HCT116 (cell line): ENCODE measurements around the gene ANKS1A. TPM values are rescaled to one million over a fixed set of nuclear protein-coding genes. Genes with fewer than 3 reads are reported as not detected.

Experiments
- ATAC-seq: fragments of 200-7000 bp; cut with Tn5 transposase; 2 replicates; pipeline ENCODE4 v1.9.1; 2020; ENCODE audit warnings: mild to moderate bottlenecking, moderate library complexity
- BruUV-seq: library from RNA; stranded (reverse); fragments of 400-500 nt; replicated peaks from 2 replicates; lab custom pipeline; 2021; lab: Mats Ljungman, UMichigan
- CTCF ChIA-PET: fragments of 300-600 bp; sonication (Branson Sonifier 250); formaldehyde crosslinking; loops from one replicate; lab custom pipeline; 2021; ENCODE audit warnings: antibody characterized with exemption; lab: Charles Lee
- POLR2A ChIA-PET: fragments of 300-600, 350-600 bp; sonication (Branson Sonifier 250); formaldehyde crosslinking; loops from one replicate; lab custom pipeline; 2021; ENCODE audit warnings: antibody characterized with exemption; lab: Charles Lee
- RAD21 ChIA-PET, 2 experiments: fragments of 300-600 bp; sonication (Branson Sonifier 250); formaldehyde crosslinking; loops; one replicate each; lab custom pipeline; 2023; ENCODE audit warnings: low total read pairs in 2 of 2; ENCODE audit not compliant: uncharacterized antibody in 2 of 2, unreplicated experiment in 2 of 2, low non-redundant PET in 1 of 2; lab: Charles Lee
- DNase-seq: peaks from one replicate; pipeline ENCODE4 v3.0.0-alpha.2; 2010; ENCODE audit warnings: low read depth, low spot score
- H2AFZ ChIP-seq: fragments of 200-600 bp; shearing (Covaris generic), sonication (generic); 2 replicates; pipeline ENCODE4 v1.6.1; 2017; ENCODE audit warnings: low read depth, mixed run types, mixed read lengths, antibody characterized with exemption, low read length; ENCODE audit not compliant: poor library complexity, severe bottlenecking
- H3K27ac ChIP-seq: 2 replicates; pipeline ENCODE4 v1.5.1; 2012; ENCODE audit warnings: low read depth, low read length
- H3K27me3 ChIP-seq: fragments of 200-600 bp; sonication (generic); 2 replicates; pipeline ENCODE4 v1.6.1; 2016; ENCODE audit warnings: mixed run types, low read length, mixed read lengths; ENCODE audit not compliant: insufficient read depth
- H3K36me3 ChIP-seq, 2 experiments: fragments of 200-500 bp in 1 of 2; fragments of 200-600 bp in 1 of 2; sonication (Bioruptor generic) in 1 of 2; sonication (generic) in 1 of 2; 2 replicates each; pipeline versions ENCODE4 v1.5.1 to v1.6.1; 2014 to 2016; ENCODE audit warnings: low read length in 2 of 2, inconsistent platforms in 1 of 2, mixed read lengths in 1 of 2, mixed run types in 1 of 2; ENCODE audit not compliant: insufficient read depth in 2 of 2, control insufficient read depth in 1 of 2
- H3K4me1 ChIP-seq, 2 experiments: fragments of 200-600 bp in 1 of 2; sonication (generic) in 1 of 2; 2 replicates each; pipeline versions ENCODE4 v1.5.1 to v1.6.1; 2012 to 2017; ENCODE audit warnings: low read length in 2 of 2, inconsistent platforms in 1 of 2, mild to moderate bottlenecking in 1 of 2, mixed read lengths in 1 of 2, mixed run types in 1 of 2, moderate library complexity in 1 of 2; ENCODE audit not compliant: insufficient read depth in 2 of 2, control insufficient read depth in 1 of 2
- H3K4me2 ChIP-seq: fragments of 200-600 bp; sonication (generic); 2 replicates; pipeline ENCODE4 v1.6.1; 2017; ENCODE audit warnings: mixed run types, low read length, mixed read lengths
- H3K4me3 ChIP-seq, 2 experiments: fragments of 200-600 bp in 1 of 2; sonication (generic) in 1 of 2; replicated peaks in 1 of 2; 2 replicates each; pipeline ENCODE4 v1.5.1; 2011 to 2016; ENCODE audit warnings: low read length in 2 of 2, control low read depth in 1 of 2, low read depth in 1 of 2, mild to moderate bottlenecking in 1 of 2, mixed read lengths in 1 of 2, mixed run types in 1 of 2
- H3K79me2 ChIP-seq: fragments of 200-600 bp; sonication (generic); 2 replicates; pipeline ENCODE4 v1.6.1; 2017; ENCODE audit warnings: mild to moderate bottlenecking, mixed run types, low read length, moderate library complexity, mixed read lengths; ENCODE audit not compliant: insufficient read depth
- H3K9ac ChIP-seq: fragments of 200-600 bp; sonication (generic); 2 replicates; pipeline ENCODE4 v1.6.1; 2016; ENCODE audit warnings: low read length, mixed read lengths
- H3K9me2 ChIP-seq: fragments of 200-600 bp; sonication (generic), shearing (Covaris generic); 2 replicates; pipeline ENCODE4 v1.6.1; 2017; ENCODE audit warnings: mixed run types, mild to moderate bottlenecking, moderate library complexity; ENCODE audit not compliant: insufficient read depth
- H3K9me3 ChIP-seq, 2 experiments: fragments of 200-500 bp in 1 of 2; fragments of 200-600 bp in 1 of 2; sonication (Bioruptor generic) in 1 of 2; sonication (generic) in 1 of 2; 2 replicates each; pipeline ENCODE4 v1.6.1; 2014 to 2017; ENCODE audit warnings: low read length in 2 of 2, mixed read lengths in 2 of 2, inconsistent platforms in 1 of 2, low read depth in 1 of 2, mild to moderate bottlenecking in 1 of 2, mixed run types in 1 of 2, moderate library complexity in 1 of 2; ENCODE audit not compliant: control insufficient read depth in 1 of 2, insufficient read depth in 1 of 2
- H4K20me1 ChIP-seq: fragments of 200-600 bp; sonication (generic), shearing (Covaris generic); 2 replicates; pipeline ENCODE4 v1.6.1; 2017; ENCODE audit warnings: mixed run types, mild to moderate bottlenecking, moderate library complexity; ENCODE audit not compliant: insufficient read depth
- CBX3 ChIP-seq: IDR thresholded peaks from 2 replicates; pipeline ENCODE4 v1.6.1; 2012; ENCODE audit warnings: low read depth
- CTCF ChIP-seq, 3 experiments: fragments of 200-600 bp in 1 of 3; sonication (generic) in 1 of 3; IDR thresholded peaks in 2 of 3; conservative IDR thresholded peaks in 1 of 3; 2 replicates each; pipeline ENCODE4 v1.5.1; 2012 to 2017; ENCODE audit warnings: low read depth in 2 of 3, low read length in 2 of 3, antibody characterized with exemption in 1 of 3, borderline replicate concordance in 1 of 3, control low read depth in 1 of 3, mild to moderate bottlenecking in 1 of 3, mixed read lengths in 1 of 3, mixed run types in 1 of 3, moderate library complexity in 1 of 3; ENCODE audit not compliant: insufficient read depth in 1 of 3
- EGR1 ChIP-seq: IDR thresholded peaks from 2 replicates; pipeline ENCODE4 v1.6.1; 2012; ENCODE audit warnings: low read depth
- EZH2 ChIP-seq: fragments of 200-600 bp; sonication (generic); IDR thresholded peaks from 2 replicates; pipeline ENCODE4 v1.6.1; 2017; ENCODE audit warnings: antibody characterized with exemption, mixed run types
- FOSL1 ChIP-seq: IDR thresholded peaks from 2 replicates; pipeline ENCODE4 v1.6.1; 2012; ENCODE audit warnings: low read depth
- POLR2A ChIP-seq: IDR thresholded peaks from 2 replicates; pipeline ENCODE4 v1.7.0; 2011; ENCODE audit warnings: borderline replicate concordance; ENCODE audit not compliant: insufficient read depth, insufficient read length; ENCODE audit errors: extremely low read depth
- RAD21 ChIP-seq: IDR thresholded peaks from 2 replicates; pipeline ENCODE4 v1.6.1; 2012; ENCODE audit warnings: low read depth, mild to moderate bottlenecking
- TCF7L2 ChIP-seq: IDR thresholded peaks from 2 replicates; pipeline ENCODE4 v1.7.0; 2011; ENCODE audit warnings: borderline replicate concordance, inconsistent platforms; ENCODE audit not compliant: insufficient read depth, insufficient read length; ENCODE audit errors: extremely low read depth
- YY1 ChIP-seq: IDR thresholded peaks from 2 replicates; pipeline ENCODE4 v1.6.1; 2011; ENCODE audit warnings: low read length, low read depth, moderate library complexity, mild to moderate bottlenecking; ENCODE audit not compliant: insufficient replicate concordance; ENCODE audit errors: extremely low read depth
- ZBTB33 ChIP-seq: IDR thresholded peaks from 2 replicates; pipeline ENCODE4 v1.6.1; 2011; ENCODE audit warnings: mild to moderate bottlenecking, low read length, moderate library complexity; ENCODE audit not compliant: insufficient replicate concordance; ENCODE audit errors: extremely low read depth
- ZFX ChIP-seq: fragments of 450-650 bp; IDR thresholded peaks from 2 replicates; pipeline ENCODE4 v1.6.1; 2017
- intact Hi-C: fragments of 100-400 bp; cut with micrococcal nuclease; formaldehyde crosslinking; loops from 2 replicates; pipeline ENCODE4 v1.10.0; 2022
- total RNA-seq: library from RNA; stranded (reverse); gene quantifications from one replicate; pipeline ENCODE4 v1.2.1, GENCODE V29; 2021; ENCODE audit not compliant: unreplicated experiment

ANKS1A gene
- total RNA-seq, 1 experiment from 2014 or later: 20.6 TPM

GRCh38 chr6:34941421-34941820, 52.4 kb downstream of the ANKS1A start:
- H3K4me3 ChIP-seq: no peak overlapping the region
- BruUV-seq: no TSS peak
- H3K9me2 ChIP-seq: no peaks in the 10 kb centered on the region
- no peaks in the 10 kb centered on the region for H3K36me3 ChIP-seq
- H2AFZ ChIP-seq: no peak overlapping the region
- H3K4me1 ChIP-seq: no peaks in the 10 kb centered on the region
- intact Hi-C loops: no loop called here
- H3K9ac ChIP-seq: no peak overlapping the region
- no peaks in the 10 kb centered on the region for H3K27me3 ChIP-seq
- CTCF ChIA-PET: no interaction called here
- H3K4me2 ChIP-seq: no peak overlapping the region
- ATAC-seq (no peak), DNase-seq (no peak)
- RAD21 ChIA-PET: no interaction called here
- no peak overlapping the region for H3K27ac ChIP-seq
- no peaks in the 10 kb centered on the region for H4K20me1 ChIP-seq
- peaks cover 37% of the 10 kb centered on the region for H3K79me2 ChIP-seq
- TF ChIP-seq CTCF (IDR thresholded peaks at IDR 0.05 in 2 of 3, conservative IDR thresholded peaks at IDR 0.05 in 1 of 3; ENCODE audit: borderline replicate concordance in 1 of 3, insufficient read depth in 1 of 3, low read depth in 2 of 3, low read length in 2 of 3) (no peak), FOSL1 (no peak), YY1 (no peak), ZFX (no peak), RAD21 (no peak), TCF7L2 (no peak), ZBTB33 (no peak), POLR2A (no peak), CBX3 (no peak), EGR1 (no peak), EZH2 (no peak)
- H3K9me3 ChIP-seq: no peaks in the 10 kb centered on the region
- POLR2A ChIA-PET: no interaction called here
